ENCODE results near the gene BCL10. TPM values are rescaled to one million over a fixed set of nuclear protein-coding genes. Genes with fewer than 3 reads are reported as not detected.

Gene BCL10
- total and polyA plus RNA-seq, 2 of the 4 experiments (the other 2 are of a cell fraction), result 15.3 to 30.5 TPM

DNA sequence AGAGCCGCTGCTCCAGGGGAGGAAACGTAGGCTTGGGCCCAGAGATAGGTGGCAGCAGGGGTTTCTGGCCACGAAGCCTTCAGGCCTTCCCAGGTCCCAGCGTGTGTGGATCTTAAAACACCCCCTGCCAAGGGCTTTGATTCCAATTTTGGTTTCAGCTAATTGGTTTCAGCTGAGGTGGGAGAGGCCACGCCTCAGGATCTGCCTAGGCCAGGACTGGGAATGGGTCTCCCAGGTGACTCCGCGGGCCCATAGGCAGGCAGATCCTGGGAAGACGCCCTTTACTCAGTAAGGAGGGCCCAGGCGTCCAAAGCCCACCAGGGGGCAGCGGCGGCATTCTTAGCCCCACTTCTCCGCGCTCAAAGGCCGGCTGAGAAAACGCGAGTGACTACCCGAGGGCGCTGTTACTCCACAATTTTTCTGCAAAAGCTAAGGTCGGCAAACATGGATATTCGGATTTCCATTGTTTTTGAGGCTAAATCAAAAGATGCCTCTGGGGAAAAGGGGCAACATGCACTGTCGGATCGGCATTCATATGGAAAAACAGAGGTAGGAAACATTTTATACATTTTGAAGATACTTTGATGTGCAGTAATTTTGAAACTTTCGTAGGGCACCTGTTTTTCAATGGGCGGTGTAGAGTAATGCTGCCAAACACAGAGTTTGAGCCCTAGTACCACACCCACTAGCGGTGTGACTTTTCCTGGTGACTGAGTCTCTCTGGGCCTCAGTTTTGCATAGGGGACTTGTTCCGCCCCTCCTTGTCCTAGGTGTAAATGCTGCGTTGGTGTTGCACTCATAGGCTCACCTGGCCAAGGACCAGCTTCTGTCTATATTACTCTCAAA, 31.8 kb upstream of the BCL10 start (continued):
- TF ChIP-seq MAZ (IDR thresholded peaks at IDR 0.05; ENCODE audit: borderline replicate concordance, low read depth, low read length) (0 out of 2 replicates have a peak, but pooled peaks have one; percentile 40), RAD21 (IDR thresholded peaks at IDR 0.05; ENCODE audit: low read length) (peak; percentile 100), BHLHE40 (IDR thresholded peaks at IDR 0.05; ENCODE audit: low read depth, low read length) (no peak), POLR2A (IDR thresholded peaks at IDR 0.05; ENCODE audit: low read depth, low read length) (peak; percentile 65; the same call in 1 of the 2 replicates), CHD1 (IDR thresholded peaks at IDR 0.05; ENCODE audit: low read depth, low read length) (no peak)

DNA sequence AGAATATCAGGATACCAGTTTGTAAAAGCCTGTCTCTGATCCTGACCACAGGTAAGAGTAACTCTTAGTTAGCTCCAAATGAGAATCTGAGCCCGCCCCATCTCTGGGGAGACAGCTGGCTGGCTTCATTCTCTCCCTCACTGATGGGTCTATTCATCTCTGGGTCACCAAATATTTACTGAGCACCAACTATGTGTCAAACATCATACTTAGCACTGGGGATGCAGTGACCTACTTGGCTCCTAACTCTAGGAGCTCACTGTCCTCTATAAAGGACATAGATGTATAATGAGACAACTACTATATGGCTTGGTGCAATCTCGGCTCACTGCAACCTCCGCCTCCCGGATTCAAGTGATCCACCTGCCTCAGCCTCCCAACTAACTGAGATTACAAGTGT, 29.8 kb upstream of the BCL10 start:
- no peak overlapping the region for H3K27ac ChIP-seq (ENCODE audit: insufficient read depth, low read length)
- no peak overlapping the region for H3K18ac ChIP-seq (ENCODE audit: low read depth, low read length)
- no peak overlapping the region; the same call in 2 of the 3 replicates for H2BK15ac ChIP-seq (ENCODE audit: low read depth, low read length)
- no peak overlapping the region for H3K4me2 ChIP-seq (ENCODE audit: low read depth, low read length)
- H3K56ac ChIP-seq (ENCODE audit: extremely low read depth, insufficient read depth, low read length), result 0 out of 2 replicates have a peak overlapping the region, but pooled peaks have one; percentile 1
- H3K4ac ChIP-seq (ENCODE audit: low read depth, low read length), result no peak overlapping the region
- no peaks in the 10 kb centered on the region for H3K9me3 ChIP-seq (ENCODE audit: control insufficient read depth, insufficient read depth, low read length)
- ATAC-seq (ENCODE audit: low read depth) (no peak), DNase-seq (no peak)
- H3K4me1 ChIP-seq (ENCODE audit: control insufficient read depth, insufficient read depth, low read length), result peaks cover 4% of the 10 kb centered on the region
- intact Hi-C loops (cut with micrococcal nuclease), result loop anchor here (5.0 kb wide), 1 partner anchor 401 kb away; the partner anchor contains the start of gene ZNHIT6
- no TSS peak for BruUV-seq (replicated peaks)
- H2AK9ac ChIP-seq (replicated peaks; ENCODE audit: low read depth, low read length, poor library complexity), result no peak overlapping the region
- no peak overlapping the region for H4K91ac ChIP-seq (ENCODE audit: insufficient read depth, low read depth, low read length)
- in situ Hi-C loops (cut with MboI; ENCODE audit: low sequenced_read_pairs), result loop anchor here (10.0 kb wide), 2 partner anchors 569 to 1049 kb away; no protein-coding TSS in a partner anchor
- ChIA-PET POLR2A (ENCODE audit: unreplicated experiment) (no interaction called here), CTCF (no interaction called here)
- no peak overlapping the region for H4K8ac ChIP-seq (ENCODE audit: low read depth in 2 of 2, low read length in 2 of 2)
- no CpG with 5 or more reads among the region's 4 CpGs for WGBS, 2 experiments (ENCODE audit: extremely low coverage in 2 of 2, insufficient read length in 1 of 2)
- H3K36me3 ChIP-seq (ENCODE audit: control insufficient read depth, insufficient read depth, low read length), result no peaks in the 10 kb centered on the region
- H3K14ac ChIP-seq (replicated peaks; ENCODE audit: low read depth, low read length), result no peak overlapping the region
- H3K79me1 ChIP-seq (ENCODE audit: low read depth in 1 of 2, low read length in 2 of 2), result peaks cover 3 to 5% of the 10 kb centered on the region in 2 experiments; a peak in 3 of 4 replicates
- H3K9ac ChIP-seq (ENCODE audit: low read depth, low read length), result no peak overlapping the region
- no peaks in the 10 kb centered on the region for H3K27me3 ChIP-seq (ENCODE audit: control insufficient read depth, insufficient read depth, low read length)
- H4K5ac ChIP-seq (ENCODE audit: low read depth, low read length), result no peak overlapping the region
- no peak overlapping the region; the same call in 1 of the 2 replicates for H2AK5ac ChIP-seq (ENCODE audit: low read depth, low read length)
- dilution Hi-C loops (cut with HindIII; ENCODE audit: low sequenced_read_pairs, unreplicated experiment), result no loop called here
- no peak overlapping the region for H2BK120ac ChIP-seq (ENCODE audit: low read depth, low read length)
- H4K20me1 ChIP-seq (ENCODE audit: insufficient read depth, low read length), result no peaks in the 10 kb centered on the region
- no peak overlapping the region for H3K4me3 ChIP-seq (ENCODE audit: insufficient read depth, low read depth, low read length)
- no peak overlapping the region for H2AFZ ChIP-seq (replicated peaks; ENCODE audit: low read length, poor library complexity)
- no peak overlapping the region for H3K23ac ChIP-seq (ENCODE audit: low read depth, low read length)
- no peak overlapping the region for H2BK20ac ChIP-seq (ENCODE audit: low read depth, low read length)
- H3K9me1 ChIP-seq (ENCODE audit: insufficient read depth, low read length), result 0 out of 2 replicates have a peak, but pooled peaks cover 3% of the 10 kb centered on the region
- H2BK5ac ChIP-seq (ENCODE audit: low read depth, low read length, poor library complexity, severe bottlenecking), result no peak overlapping the region
- TF ChIP-seq BHLHE40 (IDR thresholded peaks at IDR 0.05; ENCODE audit: low read depth, low read length) (no peak), RFX5 (IDR thresholded peaks at IDR 0.05; ENCODE audit: low read depth, low read length) (no peak), MAZ (IDR thresholded peaks at IDR 0.05; ENCODE audit: borderline replicate concordance, low read depth, low read length) (no peak), NFE2L2 (IDR thresholded peaks at IDR 0.05; ENCODE audit: low read depth, low read length) (no peak), CTCF (conservative IDR thresholded peaks at IDR 0.05; ENCODE audit: low read depth, low read length) (no peak), MXI1 (IDR thresholded peaks at IDR 0.05; ENCODE audit: borderline replicate concordance, low read depth, low read length) (no peak), SMC3 (IDR thresholded peaks at IDR 0.05; ENCODE audit: low read depth, low read length) (no peak)
- TF ChIP-seq, protein P1, sequence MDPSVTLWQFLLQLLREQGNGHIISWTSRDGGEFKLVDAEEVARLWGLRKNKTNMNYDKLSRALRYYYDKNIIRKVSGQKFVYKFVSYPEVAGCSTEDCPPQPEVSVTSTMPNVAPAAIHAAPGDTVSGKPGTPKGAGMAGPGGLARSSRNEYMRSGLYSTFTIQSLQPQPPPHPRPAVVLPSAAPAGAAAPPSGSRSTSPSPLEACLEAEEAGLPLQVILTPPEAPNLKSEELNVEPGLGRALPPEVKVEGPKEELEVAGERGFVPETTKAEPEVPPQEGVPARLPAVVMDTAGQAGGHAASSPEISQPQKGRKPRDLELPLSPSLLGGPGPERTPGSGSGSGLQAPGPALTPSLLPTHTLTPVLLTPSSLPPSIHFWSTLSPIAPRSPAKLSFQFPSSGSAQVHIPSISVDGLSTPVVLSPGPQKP (IDR thresholded peaks at IDR 0.05; ENCODE audit: borderline replicate concordance, low read depth, low read length), result no peak

Measured in IMR-90 (cell line).